ENCODE results near the gene NUBP2.

NUBP2 gene

DNA sequence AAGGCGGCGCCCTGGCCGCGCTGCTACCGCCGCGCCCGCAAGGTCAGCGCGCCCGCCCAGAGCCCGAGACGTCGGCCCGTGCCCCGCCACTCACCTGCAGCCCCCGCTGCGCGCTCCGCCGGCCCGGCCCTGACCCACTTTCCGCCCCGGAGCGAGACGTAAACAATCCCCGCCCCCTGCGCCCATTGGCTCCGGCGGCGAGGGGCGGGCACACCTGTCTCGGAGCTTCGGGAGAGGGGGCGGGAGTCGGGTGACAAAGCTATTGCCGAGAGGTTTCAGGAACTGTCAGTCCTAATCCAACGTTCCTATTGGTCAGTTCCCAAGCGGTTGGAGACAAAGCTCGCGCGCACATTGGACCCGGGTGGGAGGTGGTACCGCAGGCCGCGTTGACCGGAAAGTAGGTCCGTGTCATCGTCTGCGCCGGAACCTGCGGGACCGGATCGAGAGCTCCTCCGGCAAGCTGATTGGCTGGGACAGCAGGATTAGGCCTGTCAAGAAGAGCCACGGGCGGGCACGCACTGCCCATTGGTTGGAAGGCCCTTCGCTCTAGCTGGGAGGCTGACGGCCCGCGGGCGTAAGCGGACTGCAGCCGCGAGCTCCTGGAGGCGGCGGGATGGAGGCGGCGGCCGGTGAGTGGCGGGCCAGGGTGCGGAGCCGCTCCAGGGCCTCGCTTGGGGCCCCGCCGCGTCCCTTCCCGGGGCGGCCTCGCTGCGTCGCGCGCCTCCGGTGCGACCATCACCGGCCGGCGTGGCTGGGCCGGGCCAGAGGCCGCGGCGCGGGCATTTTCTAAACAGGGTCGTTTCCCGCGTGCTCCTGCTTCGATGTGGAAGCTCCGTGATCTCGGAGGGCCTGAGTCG, at the start of gene NUBP2, which contains the start of gene SPSB3:
Gene NUBP2, plus strand, starts transcription at position 553 of the 857 bp plus-strand sequence. Its CDS starts 61 bp downstream, at position 614.
Gene SPSB3, minus strand, starts transcription at position 164 of the 857 bp plus-strand sequence. CDS start 1,088 bp downstream, outside the sequence.
- DNase-seq: peak; percentile 96

- DNase-seq: no peak
Observed at GRCh38 chr16:1734123-1734522, 48.6 kb upstream of the NUBP2 start.

- DNase-seq: no peak
Observed at GRCh38 chr16:1734816-1735215, 47.9 kb upstream of the NUBP2 start.

DNA sequence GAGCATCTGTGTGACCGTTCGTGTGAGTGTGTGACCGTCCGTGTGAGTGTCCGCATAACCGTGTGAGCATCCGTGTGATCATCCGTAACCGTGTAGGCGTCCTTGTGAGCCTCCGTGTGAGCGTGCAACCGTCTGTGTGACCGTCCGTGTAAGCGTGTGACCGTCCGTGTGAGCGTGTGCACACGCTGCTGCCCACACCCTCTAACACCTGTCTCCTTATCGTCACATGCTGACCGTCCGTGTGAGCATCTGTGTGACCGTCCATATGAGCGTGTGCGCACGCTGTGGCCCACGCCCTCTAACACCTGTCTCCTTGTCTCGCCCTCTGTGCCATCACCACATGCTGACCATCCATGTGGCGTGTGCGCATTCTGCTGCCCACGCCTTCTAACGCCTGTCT, 42.5 kb upstream of the NUBP2 start:
- DNase-seq: no peak

DNA sequence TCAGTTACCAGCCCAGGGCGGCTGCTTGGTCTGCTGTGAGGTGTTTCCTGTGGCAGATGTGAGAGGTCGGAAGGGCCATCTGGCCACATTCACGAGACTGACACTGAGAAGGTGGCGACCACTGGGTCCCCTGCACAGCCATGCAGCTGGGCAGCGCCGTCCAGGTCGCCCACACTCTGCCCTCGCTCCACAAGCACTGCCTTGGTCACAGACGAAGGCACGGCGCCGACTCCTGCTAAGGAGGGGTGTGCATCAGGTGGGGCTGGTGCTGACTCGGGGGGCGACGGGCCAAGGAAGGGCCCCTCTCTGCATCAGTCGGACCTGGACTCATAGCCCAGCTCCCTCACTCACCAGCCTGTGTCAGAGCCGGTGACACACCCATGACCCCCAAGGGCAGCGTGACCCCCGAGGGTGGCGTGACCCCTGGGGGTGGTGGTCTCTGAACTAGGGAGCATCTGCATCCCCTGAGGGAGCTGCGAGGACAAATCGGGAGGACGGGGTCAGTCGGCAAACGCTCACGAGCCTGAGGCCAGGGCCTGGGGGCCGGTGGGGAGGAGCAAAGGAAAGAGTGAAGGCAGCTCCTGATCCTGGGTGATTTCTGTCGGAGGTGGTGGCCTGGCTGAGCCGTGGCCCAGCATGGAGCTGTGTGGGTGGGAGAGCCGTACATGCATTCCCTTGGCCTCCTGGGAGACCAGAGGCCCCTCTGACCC, 41.8 kb upstream of the NUBP2 start:
- DNase-seq: no peak

DNA sequence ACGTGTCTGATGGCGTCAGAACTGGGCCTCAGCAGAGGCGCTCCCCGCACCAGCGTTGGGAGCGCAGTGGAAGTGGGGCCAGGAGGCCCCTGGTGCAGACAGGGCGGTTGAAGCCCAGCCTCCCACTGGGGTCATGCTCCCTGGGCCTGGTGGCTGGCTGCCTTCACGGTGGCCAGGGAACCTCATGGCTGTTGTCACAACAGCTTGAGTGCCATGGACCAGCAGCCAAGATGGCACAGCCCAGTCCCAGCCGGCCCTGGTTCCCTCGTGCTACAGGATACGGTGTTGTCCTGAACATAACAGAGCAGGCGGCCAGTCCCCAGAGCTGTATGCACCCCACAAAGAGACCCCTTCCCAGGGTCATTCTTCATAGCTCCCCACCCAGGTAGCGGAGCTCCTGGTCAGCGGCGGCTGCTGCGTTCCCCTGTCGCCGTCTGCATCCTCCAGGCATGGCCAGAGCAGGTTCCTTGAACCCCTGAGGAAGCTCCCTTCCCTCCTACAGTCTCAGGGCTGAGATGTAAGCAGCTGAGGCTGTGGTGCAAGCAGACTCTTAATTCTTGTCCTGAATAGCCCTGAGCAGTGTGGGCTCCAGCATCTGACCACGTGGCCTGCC, 41.1 kb upstream of the NUBP2 start:
- DNase-seq: no peak

DNA sequence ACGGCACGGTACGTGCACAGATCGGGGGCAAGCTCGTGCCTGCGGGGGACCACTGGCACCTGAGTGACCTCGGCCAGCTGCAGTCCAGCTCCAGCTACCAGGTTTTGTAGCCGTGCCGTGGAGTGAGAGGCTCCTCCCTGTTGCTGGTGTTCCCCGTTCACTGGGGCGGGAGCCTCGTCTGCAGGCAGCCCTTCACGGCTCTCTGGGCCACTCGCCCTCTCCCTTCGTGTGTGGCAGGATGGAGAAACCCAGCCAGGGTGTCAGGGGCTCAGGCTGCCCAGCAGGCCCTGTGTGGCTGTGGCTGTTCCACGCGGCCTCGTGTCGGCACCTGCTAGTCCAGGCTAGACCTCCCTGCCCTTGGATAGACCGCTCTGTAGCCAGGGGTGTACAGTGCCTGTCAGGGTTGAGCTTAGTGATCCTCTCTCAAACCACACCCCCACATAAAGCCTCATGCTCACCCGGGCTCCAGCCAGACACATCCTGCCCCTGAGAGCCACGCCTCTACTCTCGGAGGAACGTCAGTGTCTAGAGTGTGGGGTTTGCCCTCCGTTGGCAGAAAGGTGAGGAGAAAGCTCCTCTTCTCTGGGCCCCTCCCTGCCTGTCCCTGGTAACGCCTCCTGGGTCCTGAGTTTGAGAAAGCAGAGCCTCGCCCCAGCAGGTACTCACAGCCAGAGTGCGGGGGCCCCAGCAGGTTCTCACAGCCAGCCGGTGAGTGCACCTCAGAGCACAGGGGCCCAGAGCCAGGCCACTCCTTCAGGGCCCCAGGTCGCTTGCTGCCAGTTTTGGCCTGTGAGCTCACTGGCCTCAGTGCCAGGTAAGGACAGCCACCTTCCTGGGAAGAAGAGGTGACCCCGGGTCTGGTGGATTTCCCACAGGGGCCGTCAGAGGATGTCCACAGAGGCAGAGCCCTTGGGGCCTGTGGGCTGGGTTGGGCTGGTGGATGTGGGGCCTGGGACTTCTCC, 39.1 kb upstream of the NUBP2 start:
- DNase-seq: peak; percentile 22

DNA sequence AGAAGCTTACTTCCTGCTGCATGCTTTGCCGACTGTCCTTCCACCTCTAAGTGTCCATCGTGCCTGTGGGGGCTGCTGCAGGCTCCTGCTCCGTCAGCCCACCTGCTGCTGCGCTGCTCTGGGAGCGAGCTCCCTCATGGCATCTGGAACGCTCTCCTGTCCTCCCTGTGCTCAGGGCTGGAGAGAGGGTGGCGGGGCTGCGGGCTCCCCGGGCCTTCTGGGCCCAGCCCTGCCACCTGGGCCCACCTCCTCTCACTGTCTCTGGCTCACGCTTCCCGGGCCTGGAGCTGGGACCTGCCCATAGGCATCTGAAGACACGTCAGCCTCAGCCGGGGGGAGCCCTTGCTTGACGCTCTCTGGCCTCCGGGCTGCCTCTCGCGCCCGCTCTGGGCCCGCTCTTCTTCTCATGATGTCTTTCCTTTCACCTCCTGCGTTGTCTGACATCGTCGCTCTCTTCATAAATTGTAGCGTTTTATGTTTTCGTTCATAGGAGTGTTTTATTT, 38.4 kb upstream of the NUBP2 start:
- DNase-seq: no peak

- no peak for DNase-seq
Observed at GRCh38 chr16:1745181-1745899, 37.4 kb upstream of the NUBP2 start.

DNA sequence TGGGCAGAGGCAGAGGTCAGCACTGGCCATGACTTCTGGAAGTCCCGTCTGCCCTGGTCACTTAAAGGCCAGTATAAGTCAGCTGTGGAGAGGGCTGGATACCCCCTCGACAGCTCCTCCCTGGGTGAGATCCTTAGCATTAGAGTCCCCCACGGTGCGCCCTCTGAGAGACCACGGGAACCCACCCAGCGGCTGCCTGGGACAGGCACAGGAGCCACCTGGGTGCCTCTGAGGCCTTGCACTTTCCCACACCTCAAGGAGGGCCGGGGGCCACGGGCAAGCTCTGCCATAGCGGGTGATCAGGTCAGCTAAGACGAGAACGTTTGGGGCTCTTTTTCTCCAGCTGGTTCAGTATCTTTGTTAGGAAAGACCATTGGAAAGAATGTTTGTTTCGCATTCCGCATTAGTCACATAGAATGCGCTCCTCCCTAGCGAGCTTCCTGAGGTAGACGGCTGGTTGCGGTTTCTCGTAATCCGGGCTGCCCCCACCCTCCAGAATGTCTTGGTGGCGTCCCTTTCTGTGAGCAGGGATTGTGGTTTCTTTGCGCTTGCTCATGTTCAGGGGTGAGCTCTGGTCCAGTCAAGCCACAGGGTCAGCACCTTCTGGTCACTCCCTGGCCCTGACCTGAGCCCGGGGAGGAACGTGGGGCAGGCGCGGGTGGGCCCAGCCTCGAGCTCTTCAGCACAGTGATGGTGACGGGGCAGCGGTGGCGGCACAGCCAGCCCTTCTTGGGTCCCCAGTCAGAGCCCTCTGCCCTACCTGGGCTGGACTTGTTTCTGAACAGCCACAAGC, 36.7 kb upstream of the NUBP2 start:
- no peak for DNase-seq

- DNase-seq: no peak
Observed at GRCh38 chr16:1746693-1747195, 36.0 kb upstream of the NUBP2 start.

DNA sequence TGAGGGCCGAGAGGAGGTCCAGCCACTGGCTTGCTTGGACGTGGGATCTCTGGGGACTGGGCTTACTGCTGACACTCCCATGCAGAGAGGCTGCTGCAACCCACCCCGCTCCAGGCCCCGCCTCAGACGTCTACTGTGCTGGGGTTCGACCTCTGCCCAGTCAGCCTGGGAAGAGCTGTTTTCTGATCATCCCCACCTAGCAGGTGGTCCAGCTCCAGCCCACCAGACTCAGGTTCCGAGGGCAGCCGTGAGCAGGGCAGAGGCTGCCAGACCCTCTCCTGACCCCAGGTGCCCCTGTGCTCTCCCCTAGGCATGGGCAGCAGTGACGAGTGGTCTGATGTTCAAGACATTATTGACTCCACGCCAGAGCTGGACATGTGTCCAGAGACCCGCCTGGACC, 34.8 kb upstream of the NUBP2 start:
- DNase-seq: no peak

GRCh38 chr16:1749152-1750117, 33.3 kb upstream of the NUBP2 start:
- peak; percentile 23 for DNase-seq

GRCh38 chr16:1751946-1752345, 30.8 kb upstream of the NUBP2 start:
- no peak for DNase-seq

DNA sequence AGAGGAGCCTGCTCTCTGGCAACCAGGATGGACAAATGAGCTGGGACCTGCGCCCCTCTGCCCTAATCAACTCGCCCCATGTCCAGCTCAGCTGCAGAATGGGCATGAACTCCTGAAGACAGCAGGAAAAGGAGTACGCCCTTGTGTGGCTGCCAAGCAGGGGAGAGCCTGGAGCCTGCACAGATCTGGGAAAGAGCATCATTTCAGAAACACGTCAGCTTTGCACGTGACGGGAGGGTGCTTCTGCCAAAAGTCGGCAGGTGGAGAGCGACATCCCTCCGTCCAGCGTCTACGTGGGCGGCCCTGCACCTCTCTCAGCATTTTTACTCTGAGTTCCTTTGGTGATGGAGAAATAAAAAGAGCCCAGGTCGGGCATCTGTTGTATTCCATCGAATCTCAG, 29.9 kb upstream of the NUBP2 start:
- DNase-seq: no peak

DNA sequence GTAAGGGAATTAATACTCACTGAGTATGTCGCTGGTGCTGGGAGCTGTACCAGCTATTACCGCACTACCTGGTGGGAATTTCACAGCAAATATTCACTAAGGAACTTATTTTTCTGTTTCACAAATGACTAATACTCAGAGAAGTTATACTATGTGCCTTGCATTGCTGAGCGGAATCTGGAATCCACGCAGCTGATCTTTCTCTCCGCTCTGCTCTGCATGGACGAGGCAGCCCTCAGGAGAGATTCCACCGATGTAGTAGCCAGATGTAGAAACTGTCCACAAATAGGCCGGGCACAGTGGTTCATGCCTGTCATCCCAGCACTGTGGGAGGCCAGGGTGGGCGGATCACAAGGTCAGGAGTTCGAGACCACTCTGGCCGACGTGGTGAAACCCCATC, 28.6 kb upstream of the NUBP2 start:
- DNase-seq: no peak

DNA sequence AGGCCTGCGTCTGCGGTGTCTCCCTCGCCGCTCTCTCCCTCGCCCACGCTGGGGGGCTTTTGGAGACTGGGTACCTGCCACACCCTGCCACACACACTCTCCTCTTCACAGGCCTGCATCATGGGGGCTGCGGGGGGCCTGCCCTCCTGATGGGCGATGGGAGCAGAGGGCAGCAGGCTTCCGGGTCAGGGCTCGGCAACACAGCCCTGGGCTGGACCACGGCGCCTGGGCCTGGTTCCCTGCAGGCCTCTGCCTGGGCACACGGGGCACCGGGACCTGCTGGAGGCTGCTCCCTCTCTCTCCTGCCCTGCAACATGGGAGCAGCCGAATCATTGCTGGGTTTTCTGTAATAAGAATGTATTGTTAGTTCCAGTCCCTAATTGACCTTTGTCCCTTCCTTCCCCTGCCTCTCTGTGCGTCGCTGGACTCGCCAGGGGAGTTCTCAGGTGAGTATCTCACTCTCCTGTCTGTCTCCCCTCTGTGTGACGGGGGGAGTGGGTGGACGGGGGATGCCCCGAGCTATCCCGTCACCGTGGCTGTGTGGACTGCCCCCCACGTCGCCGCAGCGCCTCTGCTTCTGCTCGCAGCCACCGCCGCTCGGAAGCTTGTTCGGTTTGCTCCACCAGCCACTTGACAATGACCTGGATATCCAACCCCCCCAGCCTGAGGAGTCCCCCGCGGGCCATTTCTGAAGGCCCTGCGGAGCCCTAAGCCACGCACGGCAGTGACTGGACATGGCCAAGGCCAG, 24.9 kb upstream of the NUBP2 start:
- DNase-seq: peak; percentile 14

DNA sequence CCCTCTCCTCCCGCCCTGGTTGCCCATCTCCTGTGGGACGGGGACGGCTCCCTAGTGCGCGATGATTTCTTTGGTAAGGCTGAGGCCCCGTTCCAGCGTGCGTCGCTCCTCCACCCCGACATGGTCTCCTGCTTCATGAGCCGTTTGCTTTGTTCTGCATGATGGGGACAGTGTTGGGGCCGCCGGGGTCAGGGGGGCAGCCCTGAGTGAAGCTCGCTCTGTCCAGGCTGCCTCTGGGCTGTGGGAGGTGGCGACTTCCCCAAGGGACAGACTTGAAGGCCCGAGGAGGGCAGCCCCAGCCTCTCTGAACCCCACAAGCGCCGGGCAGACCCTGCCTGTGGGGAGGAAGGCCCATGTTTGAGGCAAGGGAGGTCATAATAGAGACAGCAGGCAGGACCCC, 23.8 kb upstream of the NUBP2 start:
- DNase-seq: no peak
